HFF-Myc (cell line): Measurements from ENCODE around the gene CYB5B.

Source experiments
- DNase-seq: peaks from one replicate; pipeline ENCODE4 v3.0.0-alpha.2; 2011; ENCODE audit warnings: low read depth; ENCODE audit errors: extremely low read depth
- H3K4me3 ChIP-seq: replicated peaks from 2 replicates; pipeline ENCODE4 v1.5.1; 2011; ENCODE audit warnings: low read depth, mild to moderate bottlenecking, control low read depth, low read length
- TF ChIP-seq, protein P1 (sequence below): IDR thresholded peaks from 2 replicates; pipeline ENCODE4 v1.5.1; 2012; ENCODE audit warnings: mild to moderate bottlenecking, low read depth, low read length, control low read depth; ENCODE audit errors: missing control alignments

Gene CYB5B

DNA sequence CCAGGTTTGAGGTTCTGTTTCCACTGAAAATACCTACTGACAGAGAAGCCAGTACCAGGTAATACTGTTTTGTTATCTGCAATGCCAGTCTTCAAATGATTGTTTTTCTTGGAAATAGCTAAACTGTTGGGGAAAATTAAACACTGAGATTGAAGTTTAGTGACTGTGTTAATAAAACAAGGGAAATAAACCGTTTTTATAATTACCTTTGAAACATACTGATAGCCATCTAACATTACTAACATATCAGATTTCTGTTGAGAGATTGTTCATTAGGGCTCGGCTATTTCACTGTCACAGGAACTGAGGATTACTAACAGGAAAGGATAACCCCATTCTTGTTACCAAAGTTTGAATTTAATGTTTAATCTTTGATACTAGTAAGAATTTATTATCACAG lies 42.1 kb downstream of the CYB5B start:
- no peak overlapping the region for H3K4me3 ChIP-seq
- DNase-seq: no peak
- TF ChIP-seq, protein P1, sequence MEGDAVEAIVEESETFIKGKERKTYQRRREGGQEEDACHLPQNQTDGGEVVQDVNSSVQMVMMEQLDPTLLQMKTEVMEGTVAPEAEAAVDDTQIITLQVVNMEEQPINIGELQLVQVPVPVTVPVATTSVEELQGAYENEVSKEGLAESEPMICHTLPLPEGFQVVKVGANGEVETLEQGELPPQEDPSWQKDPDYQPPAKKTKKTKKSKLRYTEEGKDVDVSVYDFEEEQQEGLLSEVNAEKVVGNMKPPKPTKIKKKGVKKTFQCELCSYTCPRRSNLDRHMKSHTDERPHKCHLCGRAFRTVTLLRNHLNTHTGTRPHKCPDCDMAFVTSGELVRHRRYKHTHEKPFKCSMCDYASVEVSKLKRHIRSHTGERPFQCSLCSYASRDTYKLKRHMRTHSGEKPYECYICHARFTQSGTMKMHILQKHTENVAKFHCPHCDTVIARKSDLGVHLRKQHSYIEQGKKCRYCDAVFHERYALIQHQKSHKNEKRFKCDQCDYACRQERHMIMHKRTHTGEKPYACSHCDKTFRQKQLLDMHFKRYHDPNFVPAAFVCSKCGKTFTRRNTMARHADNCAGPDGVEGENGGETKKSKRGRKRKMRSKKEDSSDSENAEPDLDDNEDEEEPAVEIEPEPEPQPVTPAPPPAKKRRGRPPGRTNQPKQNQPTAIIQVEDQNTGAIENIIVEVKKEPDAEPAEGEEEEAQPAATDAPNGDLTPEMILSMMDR: no peak

DNA sequence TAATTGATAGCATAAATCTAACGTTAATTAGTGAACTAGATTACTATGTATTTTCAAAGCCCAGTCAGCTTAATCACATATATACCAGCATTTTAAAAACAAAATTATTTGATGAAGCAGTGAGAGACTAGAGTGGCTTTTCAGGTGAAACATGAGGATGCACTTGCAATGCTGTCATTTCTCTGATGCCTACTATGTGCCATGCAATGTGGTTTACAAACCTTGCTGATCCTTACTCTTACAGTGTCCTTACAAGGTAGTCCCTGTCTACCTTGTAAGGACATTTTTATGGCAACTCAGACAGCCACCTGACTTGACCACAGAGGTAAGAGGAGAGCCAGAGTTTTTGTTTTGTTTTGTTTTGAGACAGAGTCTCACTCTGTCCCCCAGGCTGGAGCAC lies 42.7 kb downstream of the CYB5B start:
- no peak for DNase-seq
- TF ChIP-seq, protein P1: no peak
- H3K4me3 ChIP-seq: no peak overlapping the region

DNA sequence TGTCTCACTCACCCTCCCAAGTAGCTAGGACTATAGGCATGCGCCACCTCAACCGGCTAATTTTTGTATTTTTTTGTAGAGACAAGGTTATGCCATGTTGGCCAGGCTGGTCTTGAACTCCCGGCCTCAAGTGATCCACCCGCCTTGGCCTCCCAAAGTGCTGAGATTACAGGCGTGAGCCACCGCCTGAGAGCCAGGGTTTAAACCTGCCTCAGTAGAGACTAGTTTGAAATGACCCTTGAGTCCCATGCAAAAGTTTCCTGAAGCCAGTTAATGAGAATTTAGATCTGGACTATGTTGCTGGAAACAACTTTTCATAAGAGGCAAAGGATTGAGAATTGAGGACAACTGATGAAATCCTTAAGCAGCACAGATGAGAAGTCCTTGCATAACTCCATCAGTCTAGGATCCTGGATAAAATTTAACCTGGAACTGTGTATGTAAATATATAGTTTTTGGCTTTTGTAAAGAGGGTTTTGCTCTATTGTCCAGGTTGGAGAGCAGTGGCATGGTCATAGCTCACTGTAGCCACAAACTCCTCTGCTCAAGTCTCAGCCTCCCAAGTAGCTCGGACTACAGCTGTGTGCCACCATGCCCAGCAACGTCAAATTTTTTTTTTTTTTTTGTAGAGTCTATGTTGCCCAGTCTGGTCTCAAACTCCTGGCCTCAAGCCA lies 43.2 kb downstream of the CYB5B start:
- no peak overlapping the region for H3K4me3 ChIP-seq
- no peak for DNase-seq
- TF ChIP-seq, protein P1: no peak

DNA sequence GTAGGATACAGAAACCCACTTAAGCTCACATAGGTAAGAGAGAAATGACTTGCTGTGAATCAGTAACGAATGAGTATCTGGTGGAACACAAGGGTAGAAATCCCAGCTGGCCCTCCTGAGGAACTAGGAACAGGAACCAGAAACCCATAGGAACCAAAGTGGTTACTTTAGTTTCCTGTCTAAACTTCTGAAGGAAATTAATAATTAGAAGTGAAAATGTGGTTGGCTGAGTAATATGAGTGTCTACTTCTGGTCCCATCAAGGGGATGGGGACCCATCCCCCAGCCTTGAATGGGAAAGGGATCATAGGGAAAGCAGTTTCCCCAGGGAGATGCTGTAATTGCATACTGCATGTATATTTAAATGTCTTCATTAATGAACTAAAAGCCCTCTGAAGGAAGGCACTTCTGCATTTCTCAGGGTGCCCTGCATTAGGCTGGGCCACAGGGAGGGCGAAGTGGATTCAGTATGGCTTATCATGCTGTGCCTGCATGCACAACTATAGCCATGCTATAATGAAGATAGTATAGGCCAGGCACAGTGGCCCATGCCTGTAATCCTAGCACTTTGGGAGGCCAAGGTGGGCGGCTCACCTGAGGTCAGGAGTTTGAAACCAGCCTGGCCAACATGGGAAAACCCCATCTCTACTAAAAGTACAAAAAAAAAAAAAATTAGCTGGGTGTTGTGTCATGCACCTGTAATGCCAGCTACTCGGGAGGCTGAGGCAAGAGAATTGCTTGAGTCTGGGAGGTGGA lies 45.6 kb downstream of the CYB5B start:
- DNase-seq: no peak
- H3K4me3 ChIP-seq: no peak overlapping the region
- TF ChIP-seq, protein P1: no peak

DNA sequence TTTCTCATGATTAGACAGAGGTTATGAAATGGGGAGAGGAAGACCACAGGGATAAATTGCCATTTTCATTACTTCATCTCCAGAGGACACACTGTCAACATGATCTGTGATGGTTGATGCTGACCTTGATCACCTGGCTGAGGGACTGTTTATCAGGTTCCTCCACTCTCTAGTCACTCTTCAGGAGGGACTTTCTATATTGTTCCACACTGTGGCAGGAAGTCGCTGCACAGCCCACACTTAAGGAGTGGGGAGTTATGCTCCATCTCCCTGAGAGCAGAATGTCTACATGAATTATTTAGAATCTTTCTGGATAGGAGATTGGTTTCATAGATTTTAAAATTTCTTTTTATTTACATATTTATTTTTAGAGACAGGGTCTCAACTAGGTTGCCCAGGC lies 46.7 kb downstream of the CYB5B start:
- H3K4me3 ChIP-seq: no peak overlapping the region

DNA sequence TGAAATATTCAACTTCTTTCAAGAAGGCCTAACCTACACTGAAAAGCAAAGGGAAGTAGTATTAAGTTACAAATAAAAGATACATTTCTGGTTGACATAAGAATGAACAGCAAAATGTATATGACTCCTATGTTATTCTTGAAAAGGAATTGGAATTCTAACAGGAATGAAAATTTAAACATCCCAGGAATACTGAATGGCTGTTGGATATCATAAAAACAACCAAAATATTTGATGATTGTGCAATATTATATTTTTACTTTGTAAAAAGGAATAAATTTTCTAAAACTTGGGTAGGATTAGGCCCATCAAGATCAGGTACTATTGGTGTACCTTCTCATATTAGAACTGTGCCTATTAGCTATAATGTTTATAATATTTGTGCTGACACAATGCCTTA lies 50.0 kb downstream of the CYB5B start:
- TF ChIP-seq, protein P1: no peak
- DNase-seq: no peak
- H3K4me3 ChIP-seq: no peak overlapping the region

More for the DNA sequence above, 46.7 kb downstream of the CYB5B start:
- no peak for DNase-seq
- TF ChIP-seq, protein P1: no peak
